GF-D8 (cell line): ENCODE results near the gene DYNLL2.
A peak's percentile ranks its signal among the peaks of the same experiment; 100 is the strongest.
"Not testable (repeated sequence)": the region's sequence is repeated elsewhere in the genome, so short reads cannot be mapped to it uniquely, and the experiment has no call there.

ENCODE experiments used
- DNase-seq: peaks from one replicate; lab custom pipeline; 2025; lab: John Stamatoyannopoulos, UW

Gene DYNLL2

DNA sequence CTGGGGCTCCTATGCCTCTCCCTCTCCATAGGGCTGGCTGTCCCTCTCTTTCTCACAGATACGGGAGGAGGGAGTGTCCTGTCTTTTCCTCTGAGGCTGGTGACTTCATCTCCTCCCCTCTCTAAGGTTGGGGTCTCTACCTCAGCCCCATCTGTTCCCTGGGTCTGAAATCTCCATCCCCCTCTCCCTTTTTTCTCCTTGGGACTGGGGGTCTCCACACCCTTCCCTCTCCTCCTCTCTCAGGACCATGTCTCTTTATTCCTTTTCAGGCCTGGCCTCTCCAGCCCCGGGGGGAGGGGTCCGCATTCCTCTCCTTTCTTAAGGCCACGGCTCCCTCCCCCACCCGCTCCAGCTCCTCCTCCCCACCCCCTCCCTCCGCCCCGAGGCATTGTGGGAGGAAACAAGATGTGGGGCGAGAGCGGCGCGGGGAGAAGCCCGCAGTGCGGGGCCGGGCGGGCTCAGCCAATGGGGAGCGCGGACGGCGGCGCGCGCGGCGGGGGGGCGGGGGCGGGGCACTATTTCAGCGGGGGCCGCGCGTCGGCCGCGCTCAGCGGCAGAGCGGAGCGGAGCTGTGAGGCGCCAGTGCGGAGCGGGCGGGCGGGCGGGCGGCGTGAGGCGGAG is at the start of gene DYNLL2:
Gene DYNLL2, plus strand, starts transcription at position 550 of the 621 bp plus-strand sequence. CDS start 3,672 bp downstream, outside the sequence.
- DNase-seq: peak; percentile 49

- DNase-seq: no peak
Observed at GRCh38 chr17:58039975-58040374, 43.2 kb upstream of the DYNLL2 start.

- no peak for DNase-seq
Observed at GRCh38 chr17:58040386-58040785, 42.8 kb upstream of the DYNLL2 start.

DNA sequence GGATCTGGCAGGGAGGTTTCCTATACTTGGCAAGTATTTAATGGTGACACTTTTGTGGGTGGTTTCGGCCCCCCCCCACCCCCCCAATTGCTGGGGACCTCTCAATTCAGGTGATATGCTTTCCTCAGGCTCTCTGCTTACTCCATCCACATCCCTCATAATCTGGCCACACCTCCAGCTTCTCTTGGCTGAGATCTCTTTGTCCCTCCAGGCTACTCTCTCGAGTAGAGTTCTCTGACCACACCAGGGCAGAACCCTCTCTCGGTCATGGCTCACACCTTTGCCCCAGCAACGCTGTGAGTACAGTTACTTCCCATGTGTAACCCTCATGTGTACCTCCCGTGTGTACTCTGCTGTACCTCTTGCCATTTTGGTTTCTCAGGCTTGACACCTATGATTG is 42.1 kb upstream of the DYNLL2 start:
- DNase-seq: no peak

DNA sequence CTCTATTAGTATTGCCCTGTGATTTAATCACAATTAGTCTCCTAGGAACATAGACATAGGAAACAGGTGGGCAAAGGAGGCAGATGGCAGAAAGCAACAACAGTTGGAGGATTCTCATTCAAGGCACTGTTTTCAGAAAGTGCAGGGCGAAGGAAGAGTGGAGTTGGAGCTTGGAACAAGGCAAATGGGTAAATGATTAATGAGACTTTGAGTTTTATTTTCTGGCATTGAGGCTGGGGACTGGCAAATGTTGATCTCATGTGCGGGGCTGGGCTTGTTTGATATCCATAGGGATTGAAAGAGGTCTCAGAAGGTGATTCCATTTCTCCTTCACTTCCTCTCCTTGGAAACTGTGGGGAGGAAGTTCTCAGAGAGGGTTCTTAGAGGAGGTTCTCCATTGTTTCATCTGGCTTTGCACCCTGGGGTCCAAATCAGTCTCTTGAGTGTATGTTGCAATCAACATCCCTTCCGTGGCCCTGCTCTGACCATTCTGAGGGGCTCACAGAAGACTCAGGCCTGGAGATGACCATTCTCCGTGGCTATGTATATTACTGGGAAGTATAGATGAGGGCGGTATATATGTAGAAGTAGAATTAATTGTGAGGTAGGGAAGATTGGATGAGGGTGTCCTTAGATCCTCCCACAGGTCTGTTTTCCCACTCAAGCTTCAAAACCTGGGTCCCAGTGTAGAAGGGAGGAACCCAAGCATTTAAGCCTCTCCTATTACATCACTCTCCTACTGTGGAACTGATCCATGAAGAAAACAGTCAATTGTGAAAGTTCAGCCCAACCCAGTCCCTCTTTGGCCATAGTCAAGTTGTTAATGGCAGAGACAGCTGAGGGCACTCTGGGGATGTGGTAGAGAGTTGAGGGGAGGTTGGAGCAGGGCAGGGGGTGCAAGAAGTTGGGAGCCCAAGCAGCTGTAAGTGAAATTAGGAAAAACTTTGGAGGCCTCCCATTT is 39.7 kb upstream of the DYNLL2 start:
- no peak for DNase-seq

GRCh38 chr17:58044256-58044655 is 39.0 kb upstream of the DYNLL2 start:
- DNase-seq: not testable (repeated sequence)

DNA sequence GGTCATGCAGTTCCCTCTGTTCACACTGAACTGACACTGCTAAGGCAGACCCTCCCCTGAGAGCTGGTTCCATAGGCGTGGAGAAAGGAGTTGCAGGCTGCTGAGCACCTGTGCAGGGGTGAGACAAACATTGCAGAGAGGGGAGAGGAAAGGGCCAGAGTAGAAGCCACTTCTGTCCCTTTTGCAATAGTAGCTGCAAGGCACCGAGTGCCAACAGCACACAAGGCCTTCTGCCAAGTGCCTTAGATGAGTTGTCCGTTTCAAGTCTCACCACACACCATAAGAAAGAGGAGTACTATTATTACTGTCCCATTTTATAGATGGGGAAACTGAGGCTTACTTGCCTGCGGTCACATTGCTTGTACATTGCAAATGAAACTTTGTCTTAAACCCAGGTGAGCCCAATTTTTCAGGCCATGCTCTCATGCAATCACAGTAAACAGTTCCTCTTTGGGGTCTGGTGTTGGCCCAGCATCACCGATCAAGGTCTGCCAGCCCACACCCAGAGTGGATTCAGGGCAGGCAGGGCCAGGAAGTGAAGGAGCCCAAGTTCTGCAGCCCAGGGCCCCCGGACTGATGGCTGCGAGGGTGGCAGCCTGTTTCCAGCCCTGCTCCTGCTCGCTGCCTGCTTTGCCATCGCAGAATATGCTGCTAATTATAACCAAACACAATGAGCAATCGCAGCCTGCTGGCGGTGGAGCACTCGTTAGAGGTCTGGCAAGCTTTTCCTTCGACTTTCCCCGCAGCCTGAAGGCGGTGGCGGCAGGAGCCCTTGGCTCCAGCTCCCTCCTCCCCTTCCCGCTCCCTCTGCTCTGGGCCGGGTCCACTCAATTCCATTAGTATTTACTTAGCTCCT is 36.8 kb upstream of the DYNLL2 start:
- no peak for DNase-seq

- no peak for DNase-seq
Observed at GRCh38 chr17:58047376-58048150, 35.7 kb upstream of the DYNLL2 start.

GRCh38 chr17:58049533-58049932 is 33.7 kb upstream of the DYNLL2 start:
- DNase-seq: no peak

DNA sequence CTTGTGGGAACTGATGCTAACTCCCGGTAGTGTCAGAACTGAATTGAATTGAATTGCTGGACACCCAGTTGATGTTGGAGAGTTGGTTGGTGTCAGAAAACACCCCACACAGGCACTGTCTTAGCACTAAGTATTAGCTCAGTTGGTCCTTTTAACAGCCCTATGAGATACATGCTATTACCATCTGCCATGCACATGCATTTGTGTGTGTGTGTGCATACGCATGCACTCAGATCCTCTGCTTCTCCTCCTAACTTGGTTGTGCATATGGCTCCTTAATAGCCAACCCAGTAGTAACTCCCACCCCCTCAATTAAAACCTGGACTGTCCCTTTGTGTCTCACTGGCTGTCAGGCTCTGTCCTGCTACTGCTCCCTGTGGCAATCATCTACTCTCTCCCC is 32.3 kb upstream of the DYNLL2 start:
- no peak for DNase-seq

- DNase-seq: no peak
Observed at GRCh38 chr17:58051468-58051867, 31.8 kb upstream of the DYNLL2 start.

DNA sequence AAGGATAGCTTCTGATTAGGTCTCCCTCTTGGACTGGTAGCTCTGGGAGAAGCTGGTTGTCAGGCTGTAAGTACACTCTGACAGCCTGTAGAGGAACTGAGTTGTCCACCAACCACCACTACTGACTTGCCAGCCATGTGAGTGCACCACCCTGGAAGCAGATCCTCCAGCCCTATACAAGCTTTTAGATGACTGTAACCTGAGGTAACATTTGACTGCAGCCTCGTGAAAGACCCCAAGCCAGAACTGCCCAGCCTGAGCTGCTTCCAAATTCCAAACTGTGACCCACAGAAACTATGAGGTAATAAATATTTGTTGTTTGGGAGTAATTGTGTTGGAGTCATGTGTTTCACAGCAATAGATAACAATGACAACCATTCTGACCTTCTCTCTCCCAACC is 30.8 kb upstream of the DYNLL2 start:
- DNase-seq: no peak

DNA sequence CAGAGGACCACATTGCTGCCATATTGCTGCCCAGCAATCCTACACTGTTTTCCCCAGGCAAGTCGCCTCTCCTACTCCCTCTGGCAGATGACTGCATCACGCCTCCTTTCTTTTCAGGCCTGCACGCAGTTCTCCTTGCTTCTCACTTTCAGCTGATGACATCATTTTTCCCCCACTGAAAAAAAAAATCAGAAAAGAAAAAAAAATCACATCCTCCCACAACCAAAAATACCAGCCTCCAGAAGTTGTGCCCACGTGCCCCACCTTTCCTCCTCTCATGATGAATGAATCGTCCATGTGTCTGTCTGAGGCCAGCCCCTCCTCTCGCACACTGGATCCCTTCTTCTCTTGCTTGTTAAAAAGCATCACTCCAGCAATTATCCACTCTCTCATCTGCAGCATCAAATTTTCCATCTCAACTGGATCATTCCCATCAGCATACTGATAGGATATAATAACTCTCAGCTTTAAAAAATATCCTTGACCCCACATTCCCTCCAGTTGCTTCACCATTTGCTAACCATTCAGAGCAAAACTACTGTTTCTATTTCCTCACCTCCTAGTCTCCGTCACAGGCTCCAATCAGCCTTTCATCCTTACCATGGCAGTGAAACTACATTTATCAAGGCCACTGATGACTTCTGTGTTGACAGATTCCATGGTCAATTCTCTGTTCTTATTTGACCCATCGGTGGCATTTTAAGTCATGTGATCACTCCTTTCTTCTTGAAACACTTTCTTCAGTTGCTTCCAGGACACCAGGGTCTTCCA is 30.1 kb upstream of the DYNLL2 start:
- DNase-seq: no peak

- DNase-seq: no peak
Observed at GRCh38 chr17:58054641-58055040, 28.6 kb upstream of the DYNLL2 start.

- DNase-seq: no peak
Observed at GRCh38 chr17:58056476-58056875, 26.7 kb upstream of the DYNLL2 start.

GRCh38 chr17:58059141-58059540 is 24.1 kb upstream of the DYNLL2 start:
- DNase-seq: no peak

DNA sequence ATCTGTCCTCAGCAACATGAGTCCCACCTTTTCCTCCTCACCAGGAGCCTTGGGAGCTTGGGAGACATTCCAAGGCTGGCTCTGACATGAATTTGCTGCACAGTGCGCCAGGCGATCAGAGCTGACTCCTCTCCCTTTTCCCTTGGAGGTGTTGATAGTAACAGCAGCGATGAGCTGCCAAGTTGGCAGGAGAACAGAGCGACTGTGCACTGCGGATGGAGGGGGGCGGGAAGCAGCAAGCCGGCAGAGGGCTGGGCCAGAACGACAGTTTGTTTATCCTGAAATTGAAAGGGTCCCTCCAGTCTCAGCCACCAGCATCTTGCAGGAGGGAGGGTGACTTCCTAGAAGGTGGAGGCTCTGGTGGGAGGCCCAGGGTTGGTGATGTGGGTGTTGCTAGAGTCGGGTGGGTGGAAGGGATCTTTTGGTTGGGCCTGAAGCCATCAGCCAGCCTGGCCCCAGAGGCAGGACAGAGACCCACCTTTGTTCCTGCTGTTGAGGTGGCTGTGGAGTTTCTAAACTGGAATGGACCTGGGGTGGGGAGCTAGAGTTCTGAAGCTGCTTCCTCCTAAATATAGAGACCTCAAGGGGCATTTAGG is 22.5 kb upstream of the DYNLL2 start:
- DNase-seq: no peak

GRCh38 chr17:58061672-58062071 is 21.5 kb upstream of the DYNLL2 start:
- no peak for DNase-seq

DNA sequence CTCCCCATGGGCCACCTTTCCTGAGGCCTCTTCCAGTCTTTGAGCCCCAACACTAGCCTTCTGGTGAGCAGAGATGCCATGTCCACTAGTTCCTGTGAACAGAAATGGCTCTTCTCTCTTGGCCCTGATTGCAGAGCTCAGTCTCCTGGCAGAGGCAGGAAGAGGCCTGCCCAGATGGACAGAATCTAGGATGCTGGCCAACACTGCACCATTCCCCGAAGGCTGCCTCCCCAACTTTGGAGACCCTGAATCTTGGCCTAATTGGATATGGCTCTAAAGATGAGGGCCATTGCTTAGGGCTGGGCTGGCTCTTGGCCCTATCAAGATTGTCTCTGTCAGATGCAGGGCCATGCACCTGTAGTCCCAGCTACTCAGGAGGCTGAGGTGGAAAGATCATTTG is 18.0 kb upstream of the DYNLL2 start:
- DNase-seq: no peak

- no peak for DNase-seq
Observed at GRCh38 chr17:58066401-58066800, 16.8 kb upstream of the DYNLL2 start.
